Measurements from ENCODE around the gene HABP4. TPM values are rescaled to one million over a fixed set of nuclear protein-coding genes. Genes with fewer than 3 reads are reported as not detected.

Gene HABP4
- total RNA-seq, 1 experiment from 2014 or later: 21.0 TPM

GRCh38 chr9:96418920-96419690, 30.9 kb upstream of the HABP4 start:
- Histone ChIP-seq H3K27me3 (ENCODE audit: insufficient read depth, low read length) (no peaks in the 10 kb centered on the region), H4K20me1 (ENCODE audit: insufficient read depth) (no peaks in the 10 kb centered on the region), H3K4me3 (replicated peaks in 1 of 2; ENCODE audit: low read depth in 1 of 2, low read length in 2 of 2) (peak overlapping the region; percentile 67 to 73), H3K9me3 (ENCODE audit: control insufficient read depth in 1 of 2, insufficient read depth in 1 of 2, low read depth in 1 of 2, low read length in 2 of 2) (no peaks in the 10 kb centered on the region), H3K9me2 (ENCODE audit: insufficient read depth) (no peaks in the 10 kb centered on the region), H3K9ac (ENCODE audit: low read length) (peak overlapping the region; percentile 100), H3K27ac (ENCODE audit: low read depth, low read length) (peak overlapping the region; percentile 99), H3K36me3 (ENCODE audit: control insufficient read depth in 1 of 2, insufficient read depth in 2 of 2, low read length in 2 of 2) (no peaks in the 10 kb centered on the region), H3K4me2 (ENCODE audit: low read length) (peak overlapping the region; percentile 94), H3K4me1 (ENCODE audit: control insufficient read depth in 1 of 2, insufficient read depth in 2 of 2, low read length in 2 of 2) (peaks cover 24 to 48% of the 10 kb centered on the region in 2 experiments), H2AFZ (ENCODE audit: low read depth, low read length, poor library complexity, severe bottlenecking) (no peak overlapping the region), H3K79me2 (ENCODE audit: insufficient read depth, low read length) (peaks cover 31% of the 10 kb centered on the region)
- ChIA-PET CTCF (no interaction called here), POLR2A (no interaction called here), RAD21 (ENCODE audit: low non-redundant PET in 1 of 2, low total read pairs in 2 of 2, uncharacterized antibody in 2 of 2, unreplicated experiment in 2 of 2) (interaction anchor here in 1 of 2 experiments (0.6 kb wide), 1 partner anchor 36 kb away, joined by 4 read pairs; no protein-coding TSS in a partner anchor)
- intact Hi-C loops (cut with micrococcal nuclease): loop anchor here (5.0 to 10.0 kb wide), 2 partner anchors 77 to 436 kb away; partner anchors contain the start of gene ZNF782
- TSS peak; percentile 85 for BruUV-seq (replicated peaks)
- ATAC-seq (peak; percentile 50), DNase-seq (ENCODE audit: low read depth, low spot score) (no peak)
- TF ChIP-seq POLR2A (IDR thresholded peaks at IDR 0.05; ENCODE audit: borderline replicate concordance, extremely low read depth, insufficient read depth, insufficient read length): peak; percentile 14
- peak; percentile 21; the same call in 1 of the 2 replicates for TF ChIP-seq MAX (IDR thresholded peaks at IDR 0.05)
- TF ChIP-seq REST (IDR thresholded peaks at IDR 0.05; ENCODE audit: low read depth): no peak
- TF ChIP-seq RAD21 (IDR thresholded peaks at IDR 0.05; ENCODE audit: low read depth): peak; percentile 19; the same call in 1 of the 2 replicates
- no peak for TF ChIP-seq CEBPB (IDR thresholded peaks at IDR 0.05; ENCODE audit: low read depth)
- peak; percentile 45; the same call in 1 of the 2 replicates for TF ChIP-seq POLR2AphosphoS5 (IDR thresholded peaks at IDR 0.05; ENCODE audit: low read depth, low read length)
- no peak for TF ChIP-seq SIN3A (IDR thresholded peaks at IDR 0.05; ENCODE audit: low read depth)
- peak; percentile 60; the same call in 1 of the 2 replicates for TF ChIP-seq ZFX (IDR thresholded peaks at IDR 0.05)
- no peak for TF ChIP-seq EZH2 (IDR thresholded peaks at IDR 0.05)

All from HCT116 (cell line).